ENCODE data around the gene PLPP1.

- TF ChIP-seq POLR2A (IDR thresholded peaks at IDR 0.05; ENCODE audit: low read length): no peak
- no peak for TF ChIP-seq GATA1 (IDR thresholded peaks at IDR 0.05; ENCODE audit: low read depth, low read length)
These were observed 39.5 kb downstream of the PLPP1 start for GRCh38 chr5:55495216-55495615.
